ENCODE results near the gene R3HDM4. TPM values are rescaled to one million over a fixed set of nuclear protein-coding genes. Genes with fewer than 3 reads are reported as not detected.

The R3HDM4 gene
- total and polyA plus RNA-seq, 9 of the 15 experiments (the other 6 are each of a cell fraction or from before 2014, with no cell fraction given): 3.2 to 154 (median 59.0) TPM

DNA sequence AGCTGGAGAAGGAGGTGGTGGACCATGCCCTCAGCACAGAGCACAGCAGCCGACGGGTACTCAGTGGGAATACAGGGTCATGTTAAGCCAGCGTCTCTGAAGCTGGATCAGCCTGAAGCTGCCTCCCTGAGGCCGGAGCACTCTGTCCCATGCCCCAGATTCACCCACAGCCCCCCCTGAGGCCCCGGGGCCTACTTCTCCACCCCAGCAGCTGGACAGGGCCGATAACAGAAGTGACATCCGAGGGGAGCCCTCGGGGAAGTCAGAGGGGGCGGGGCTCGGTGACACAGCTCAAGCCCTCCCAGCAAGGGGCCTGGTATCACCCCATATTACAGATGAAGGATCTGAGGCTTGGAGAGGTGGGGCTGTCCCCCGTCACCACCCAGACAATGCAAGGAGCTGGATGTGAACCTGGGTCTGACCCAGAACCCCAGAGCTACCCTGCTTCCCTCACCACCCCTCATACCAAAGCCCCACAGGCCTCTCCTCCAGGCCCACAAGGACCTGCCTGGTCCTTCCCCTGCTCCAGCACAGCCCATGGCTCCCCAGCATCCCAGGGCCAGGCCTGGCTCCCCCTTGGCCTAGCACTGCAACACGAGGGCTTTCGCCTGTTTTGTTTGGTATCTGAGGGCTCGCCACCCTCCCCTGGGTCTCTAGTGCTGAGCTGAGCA is 5.7 kb downstream of the R3HDM4 start (continued):
- TF ChIP-seq ZNF445 (CRISPR knock-in tag; IDR thresholded peaks at IDR 0.05; ENCODE audit: low read depth): peak; percentile 16; the same call in 1 of the 2 replicates
- TF ChIP-seq CBX8 (IDR thresholded peaks at IDR 0.05; ENCODE audit: borderline replicate concordance, extremely low read depth, low read depth, low read length, poor library complexity, severe bottlenecking): no peak
- TF ChIP-seq ZFP36 (IDR thresholded peaks at IDR 0.05; ENCODE audit: low read depth, low read length, partially characterized antibody): peak; percentile 90
- TF ChIP-seq ZNF3 (CRISPR knock-in tag; IDR thresholded peaks at IDR 0.05): no peak
- TF ChIP-seq SMARCA4 (IDR thresholded peaks at IDR 0.05): peak; percentile 98
- peak; percentile 68 for TF ChIP-seq CXXC5 (CRISPR knock-in tag; IDR thresholded peaks at IDR 0.05)
- peak; percentile 89 for TF ChIP-seq MBD2 (IDR thresholded peaks at IDR 0.05; ENCODE audit: borderline replicate concordance, low read depth)
- TF ChIP-seq PML (IDR thresholded peaks at IDR 0.05; ENCODE audit: low read length): peak; percentile 85
- 0 out of 2 replicates have a peak, but pooled peaks have one; percentile 39 for TF ChIP-seq LCOR (CRISPR knock-in tag; IDR thresholded peaks at IDR 0.05)
- TF ChIP-seq PHF8 (IDR thresholded peaks at IDR 0.05; ENCODE audit: borderline replicate concordance, low read length): peak; percentile 24; the same call in 1 of the 2 replicates
- TF ChIP-seq, protein P1, sequence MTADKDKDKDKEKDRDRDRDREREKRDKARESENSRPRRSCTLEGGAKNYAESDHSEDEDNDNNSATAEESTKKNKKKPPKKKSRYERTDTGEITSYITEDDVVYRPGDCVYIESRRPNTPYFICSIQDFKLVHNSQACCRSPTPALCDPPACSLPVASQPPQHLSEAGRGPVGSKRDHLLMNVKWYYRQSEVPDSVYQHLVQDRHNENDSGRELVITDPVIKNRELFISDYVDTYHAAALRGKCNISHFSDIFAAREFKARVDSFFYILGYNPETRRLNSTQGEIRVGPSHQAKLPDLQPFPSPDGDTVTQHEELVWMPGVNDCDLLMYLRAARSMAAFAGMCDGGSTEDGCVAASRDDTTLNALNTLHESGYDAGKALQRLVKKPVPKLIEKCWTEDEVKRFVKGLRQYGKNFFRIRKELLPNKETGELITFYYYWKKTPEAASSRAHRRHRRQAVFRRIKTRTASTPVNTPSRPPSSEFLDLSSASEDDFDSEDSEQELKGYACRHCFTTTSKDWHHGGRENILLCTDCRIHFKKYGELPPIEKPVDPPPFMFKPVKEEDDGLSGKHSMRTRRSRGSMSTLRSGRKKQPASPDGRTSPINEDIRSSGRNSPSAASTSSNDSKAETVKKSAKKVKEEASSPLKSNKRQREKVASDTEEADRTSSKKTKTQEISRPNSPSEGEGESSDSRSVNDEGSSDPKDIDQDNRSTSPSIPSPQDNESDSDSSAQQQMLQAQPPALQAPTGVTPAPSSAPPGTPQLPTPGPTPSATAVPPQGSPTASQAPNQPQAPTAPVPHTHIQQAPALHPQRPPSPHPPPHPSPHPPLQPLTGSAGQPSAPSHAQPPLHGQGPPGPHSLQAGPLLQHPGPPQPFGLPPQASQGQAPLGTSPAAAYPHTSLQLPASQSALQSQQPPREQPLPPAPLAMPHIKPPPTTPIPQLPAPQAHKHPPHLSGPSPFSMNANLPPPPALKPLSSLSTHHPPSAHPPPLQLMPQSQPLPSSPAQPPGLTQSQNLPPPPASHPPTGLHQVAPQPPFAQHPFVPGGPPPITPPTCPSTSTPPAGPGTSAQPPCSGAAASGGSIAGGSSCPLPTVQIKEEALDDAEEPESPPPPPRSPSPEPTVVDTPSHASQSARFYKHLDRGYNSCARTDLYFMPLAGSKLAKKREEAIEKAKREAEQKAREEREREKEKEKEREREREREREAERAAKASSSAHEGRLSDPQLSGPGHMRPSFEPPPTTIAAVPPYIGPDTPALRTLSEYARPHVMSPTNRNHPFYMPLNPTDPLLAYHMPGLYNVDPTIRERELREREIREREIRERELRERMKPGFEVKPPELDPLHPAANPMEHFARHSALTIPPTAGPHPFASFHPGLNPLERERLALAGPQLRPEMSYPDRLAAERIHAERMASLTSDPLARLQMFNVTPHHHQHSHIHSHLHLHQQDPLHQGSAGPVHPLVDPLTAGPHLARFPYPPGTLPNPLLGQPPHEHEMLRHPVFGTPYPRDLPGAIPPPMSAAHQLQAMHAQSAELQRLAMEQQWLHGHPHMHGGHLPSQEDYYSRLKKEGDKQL (CRISPR knock-in tag; IDR thresholded peaks at IDR 0.05; ENCODE audit: borderline replicate concordance): no peak
- no peak for TF ChIP-seq ZNF143 (CRISPR knock-in tag; IDR thresholded peaks at IDR 0.05)
- peak; percentile 96 for TF ChIP-seq POLR2AphosphoS5 (IDR thresholded peaks at IDR 0.05; ENCODE audit: control insufficient read depth, insufficient read depth, low read depth, low read length)
- TF ChIP-seq SETDB1 (IDR thresholded peaks at IDR 0.05; ENCODE audit: low read length): no peak
- TF ChIP-seq, protein P2, sequence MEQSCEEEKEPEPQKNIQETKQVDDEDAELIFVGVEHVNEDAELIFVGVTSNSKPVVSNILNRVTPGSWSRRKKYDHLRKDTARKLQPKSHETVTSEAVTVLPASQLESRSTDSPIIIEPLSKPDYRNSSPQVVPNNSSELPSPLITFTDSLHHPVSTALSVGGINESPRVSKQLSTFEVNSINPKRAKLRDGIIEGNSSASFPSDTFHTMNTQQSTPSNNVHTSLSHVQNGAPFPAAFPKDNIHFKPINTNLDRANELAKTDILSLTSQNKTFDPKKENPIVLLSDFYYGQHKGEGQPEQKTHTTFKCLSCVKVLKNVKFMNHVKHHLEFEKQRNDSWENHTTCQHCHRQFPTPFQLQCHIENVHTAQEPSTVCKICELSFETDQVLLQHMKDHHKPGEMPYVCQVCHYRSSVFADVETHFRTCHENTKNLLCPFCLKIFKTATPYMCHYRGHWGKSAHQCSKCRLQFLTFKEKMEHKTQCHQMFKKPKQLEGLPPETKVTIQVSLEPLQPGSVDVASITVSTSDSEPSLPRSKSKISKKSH (CRISPR knock-in tag; IDR thresholded peaks at IDR 0.05): no peak
- peak; percentile 94 for TF ChIP-seq BCOR (IDR thresholded peaks at IDR 0.05)
- no peak for TF ChIP-seq XRCC3 (IDR thresholded peaks at IDR 0.05)
- TF ChIP-seq RBM39 (optimal IDR thresholded peaks at IDR 0.05; ENCODE audit: low read depth, low read length): no peak
- peak; percentile 92 for TF ChIP-seq HIVEP1 (CRISPR knock-in tag; IDR thresholded peaks at IDR 0.05)
- peak; percentile 50 for TF ChIP-seq PCBP1 (IDR thresholded peaks at IDR 0.05; ENCODE audit: low read depth, low read length, poor library complexity, severe bottlenecking)
- TF ChIP-seq, protein P3, sequence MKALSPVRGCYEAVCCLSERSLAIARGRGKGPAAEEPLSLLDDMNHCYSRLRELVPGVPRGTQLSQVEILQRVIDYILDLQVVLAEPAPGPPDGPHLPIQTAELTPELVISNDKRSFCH (CRISPR knock-in tag; IDR thresholded peaks at IDR 0.05): no peak
- TF ChIP-seq, protein P3 (tag; IDR thresholded peaks at IDR 0.05): peak; percentile 33; the same call in 1 of the 2 replicates

All from K562 (cell line).